IPS-18c (cell line): ENCODE data around the gene LMAN2.

Source experiments
- H3K4me3 ChIP-seq: 2 replicates; pipeline ENCODE4 v1.7.0; 2013; ENCODE audit warnings: low read depth, mild to moderate bottlenecking, low read length, moderate library complexity; ENCODE audit not compliant: insufficient read depth
- H3K9me3 ChIP-seq: one replicate; pipeline ENCODE4 v1.6.1; 2013; ENCODE audit warnings: mild to moderate bottlenecking, low read length, moderate library complexity; ENCODE audit not compliant: control insufficient read depth, insufficient read depth

The LMAN2 gene

DNA sequence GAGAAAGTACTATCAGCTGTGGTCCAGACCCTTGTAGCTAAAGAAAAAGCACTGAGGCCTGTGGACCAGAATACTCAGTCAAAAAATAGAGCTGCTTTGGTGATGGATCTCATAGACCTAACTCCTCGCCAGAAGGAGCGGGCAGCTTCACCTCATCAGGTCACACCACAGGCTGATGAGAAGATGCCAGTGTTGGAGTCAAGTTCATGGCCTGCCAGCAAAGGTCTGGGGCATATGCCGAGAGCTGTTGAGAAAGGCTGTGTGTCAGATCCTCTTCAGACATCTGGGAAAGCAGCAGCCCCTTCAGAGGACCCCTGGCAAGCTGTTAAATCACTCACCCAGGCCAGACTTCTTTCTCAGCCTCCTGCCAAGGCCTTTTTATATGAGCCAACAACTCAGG, 56.8 kb downstream of the LMAN2 start:
- Histone ChIP-seq H3K9me3 (peaks cover 2% of the 10 kb centered on the region), H3K4me3 (no peak overlapping the region)

DNA sequence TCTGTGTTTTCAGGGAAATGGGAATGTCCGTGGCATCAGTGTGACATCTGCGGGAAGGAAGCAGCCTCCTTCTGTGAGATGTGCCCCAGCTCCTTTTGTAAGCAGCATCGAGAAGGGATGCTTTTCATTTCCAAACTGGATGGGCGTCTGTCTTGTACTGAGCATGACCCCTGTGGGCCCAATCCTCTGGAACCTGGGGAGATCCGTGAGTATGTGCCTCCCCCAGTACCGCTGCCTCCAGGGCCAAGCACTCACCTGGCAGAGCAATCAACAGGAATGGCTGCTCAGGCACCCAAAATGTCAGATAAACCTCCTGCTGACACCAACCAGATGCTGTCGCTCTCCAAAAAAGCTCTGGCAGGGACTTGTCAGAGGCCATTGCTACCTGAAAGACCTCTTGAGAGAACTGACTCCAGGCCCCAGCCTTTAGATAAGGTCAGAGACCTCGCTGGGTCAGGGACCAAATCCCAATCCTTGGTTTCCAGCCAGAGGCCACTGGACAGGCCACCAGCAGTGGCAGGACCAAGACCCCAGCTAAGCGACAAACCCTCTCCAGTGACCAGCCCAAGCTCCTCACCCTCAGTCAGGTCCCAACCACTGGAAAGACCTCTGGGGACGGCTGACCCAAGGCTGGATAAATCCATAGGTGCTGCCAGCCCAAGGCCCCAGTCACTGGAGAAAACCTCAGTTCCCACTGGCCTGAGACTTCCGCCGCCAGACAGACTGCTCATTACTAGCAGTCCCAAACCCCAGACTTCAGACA, 57.5 kb downstream of the LMAN2 start:
- peaks cover 2% of the 10 kb centered on the region for H3K9me3 ChIP-seq
- H3K4me3 ChIP-seq: no peak overlapping the region

DNA sequence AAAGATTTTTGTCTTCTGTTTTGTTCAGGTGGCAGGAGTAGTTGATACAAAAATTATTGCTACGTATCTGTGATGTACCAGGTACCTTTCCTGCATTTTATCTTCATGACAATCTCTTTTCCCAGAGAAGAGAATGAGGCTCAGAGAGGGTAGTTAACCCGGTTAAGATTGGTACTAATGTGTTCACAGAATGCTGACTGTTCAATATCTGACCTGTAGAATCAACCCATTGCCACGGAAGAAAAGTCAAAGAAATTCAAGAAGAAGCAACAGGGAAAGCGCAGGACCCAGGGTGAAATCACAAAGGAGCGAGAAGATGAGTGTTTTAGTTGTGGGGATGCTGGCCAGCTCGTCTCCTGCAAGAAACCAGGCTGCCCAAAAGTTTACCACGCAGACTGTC, 59.7 kb downstream of the LMAN2 start:
- Histone ChIP-seq H3K9me3 (peaks cover 2% of the 10 kb centered on the region), H3K4me3 (no peak overlapping the region)

DNA sequence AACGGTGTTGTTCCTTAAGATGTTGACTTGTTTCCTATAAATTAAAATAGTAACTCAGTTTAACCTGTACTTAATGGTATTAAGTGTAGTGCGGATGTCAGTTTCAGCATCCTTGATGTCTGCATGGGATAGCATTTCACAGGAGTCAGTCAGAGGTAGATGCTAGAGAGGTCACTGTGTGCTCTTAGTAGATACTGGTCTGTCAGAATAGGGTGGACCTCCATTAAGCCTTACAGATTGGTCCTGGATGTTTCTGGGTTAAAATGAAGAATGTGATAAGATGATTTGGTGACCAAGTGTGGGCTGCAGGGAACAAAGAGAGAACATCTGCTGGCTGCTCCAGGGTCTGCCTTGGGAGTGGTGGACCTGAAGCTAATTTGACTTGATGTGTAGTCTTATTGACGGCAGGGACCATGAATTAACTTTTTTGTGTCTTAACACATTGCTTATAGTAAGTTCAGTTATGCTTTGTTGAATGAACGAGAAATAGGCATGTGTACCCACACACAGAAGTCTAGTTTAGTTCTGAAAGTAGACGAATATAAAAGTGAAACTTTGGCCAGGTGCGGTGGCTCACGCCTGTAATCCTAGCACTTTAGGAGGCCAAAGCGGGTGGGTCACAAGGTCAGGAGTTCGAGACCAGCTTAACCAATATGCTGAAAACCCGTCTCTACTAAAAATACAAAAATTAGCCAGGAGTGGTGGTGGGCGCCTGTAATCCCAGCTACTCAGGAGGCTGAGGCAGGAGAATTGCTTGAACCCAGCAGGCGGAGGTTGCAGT, 60.5 kb downstream of the LMAN2 start:
- Histone ChIP-seq H3K9me3 (peaks cover 2% of the 10 kb centered on the region), H3K4me3 (no peak overlapping the region)

DNA sequence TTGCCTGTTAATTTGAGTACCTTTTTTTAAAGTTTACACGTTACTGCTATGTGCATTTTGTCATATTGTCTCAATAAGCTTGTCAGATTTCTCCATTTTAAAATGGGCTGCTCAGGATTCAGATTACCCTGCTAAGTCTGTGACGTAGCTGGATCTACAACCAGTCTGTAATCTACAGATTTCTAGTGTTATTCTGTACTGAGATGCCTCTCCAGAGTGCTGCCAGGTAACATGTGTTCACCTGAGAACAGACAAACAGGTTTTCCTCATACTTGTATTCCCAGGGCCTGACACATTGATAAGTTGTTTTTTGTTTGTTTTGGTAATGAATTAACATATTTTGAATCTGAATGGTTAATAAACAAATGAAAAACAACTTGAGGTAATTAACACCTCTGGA, 63.3 kb downstream of the LMAN2 start:
- no peaks in the 10 kb centered on the region for H3K9me3 ChIP-seq
- H3K4me3 ChIP-seq: no peak overlapping the region
